Sigmoid colon (tissue), 7 donors: ENCODE results near the gene THRB. TPM values are rescaled to one million over a fixed set of nuclear protein-coding genes. Genes with fewer than 3 reads are reported as not detected.

ENCODE experiments used
- DNase-seq: peaks from one replicate; pipeline ENCODE4 v3.0.0-alpha.2; 2019
- H3K27ac ChIP-seq, 4 donors: fragments of 200-600 bp; sonication (generic); one replicate each; pipeline ENCODE4 v1.5.1; 2016 to 2019; ENCODE audit warnings: mild to moderate bottlenecking in 1 of 4
- H3K27me3 ChIP-seq, 3 donors: fragments of 200-600 bp; sonication (generic); one replicate each; pipeline ENCODE4 v1.5.1; 2019; ENCODE audit warnings: mild to moderate bottlenecking in 1 of 3
- H3K36me3 ChIP-seq, 4 donors: fragments of 200-600 bp; sonication (generic); one replicate each; pipeline ENCODE4 v1.5.1; 2016 to 2019
- H3K4me1 ChIP-seq, 4 donors: fragments of 200-600 bp; sonication (generic); one replicate each; pipeline ENCODE4 v1.5.1; 2017 to 2019
- H3K4me3 ChIP-seq, 4 donors: fragments of 200-600 bp; sonication (generic); one replicate each; pipeline ENCODE4 v1.5.1; 2017 to 2019; ENCODE audit warnings: mild to moderate bottlenecking in 2 of 4, moderate library complexity in 1 of 4
- H3K9me3 ChIP-seq, 4 donors: fragments of 200-600 bp in 3 of 4; sonication (generic) in 3 of 4; one replicate each; pipeline versions ENCODE4 v1.5.1 to v1.6.1; 2013 to 2019
- EP300 ChIP-seq, 4 donors: sonication (generic); formaldehyde crosslinking; IDR thresholded peaks; one replicate each; pipeline ENCODE4 v1.6.1; 2017; ENCODE audit warnings: antibody characterized with exemption in 4 of 4
- POLR2A ChIP-seq, 2 donors: fragments of 450-650 bp; IDR thresholded peaks; one replicate each; pipeline ENCODE4 v1.6.1; 2016; ENCODE audit warnings: antibody characterized with exemption in 2 of 2, mild to moderate bottlenecking in 2 of 2, moderate library complexity in 2 of 2
- POLR2AphosphoS5 ChIP-seq, 4 donors: sonication (generic); formaldehyde crosslinking; IDR thresholded peaks; one replicate each; pipeline ENCODE4 v1.6.1; 2017; ENCODE audit warnings: antibody characterized with exemption in 4 of 4
- WGBS, 2 donors: extraction: QIAGEN DNeasy Blood & Tissue Kit; methylation state at CpG; one replicate each; pipeline ENCODE4 v1.1.7; 2013; 5-methylcytosine and 5-hydroxymethylcytosine counted together
- intact Hi-C: fragments of 100-400 bp; cut with DNase I; formaldehyde crosslinking; loops from one replicate; pipeline ENCODE4 v1.15.1; 2023
- polyA plus RNA-seq, 3 donors: library from polyadenylated mRNA; stranded (reverse); fragments of 200-250 nt; gene quantifications; one replicate each; pipeline ENCODE4 v1.2.3, GENCODE V29; 2013
- total RNA-seq, 4 donors: library from RNA; depleted of rRNA; stranded (reverse); fragments of >200 nt; gene quantifications; one replicate each; pipeline ENCODE4 v1.1.0, GENCODE V29; 2016
- TF ChIP-seq, protein P1 (sequence below), 4 experiments: fragments of 450-650 bp in 3 of 4; fragments of 200-600 bp in 1 of 4; IDR thresholded peaks; one replicate each; pipeline ENCODE4 v1.5.1; 2016 to 2019; ENCODE audit warnings: antibody characterized with exemption in 4 of 4, mild to moderate bottlenecking in 3 of 4, moderate library complexity in 2 of 4
- donor health status: healthy with polysubstance abuse.
- donor health status: Bipolar disorder and iron deficiency.
- donor health status: healthy.

The THRB gene
- total and polyA plus RNA-seq, 7 donors: 7.2 to 49.5 (median 29.7) TPM

DNA sequence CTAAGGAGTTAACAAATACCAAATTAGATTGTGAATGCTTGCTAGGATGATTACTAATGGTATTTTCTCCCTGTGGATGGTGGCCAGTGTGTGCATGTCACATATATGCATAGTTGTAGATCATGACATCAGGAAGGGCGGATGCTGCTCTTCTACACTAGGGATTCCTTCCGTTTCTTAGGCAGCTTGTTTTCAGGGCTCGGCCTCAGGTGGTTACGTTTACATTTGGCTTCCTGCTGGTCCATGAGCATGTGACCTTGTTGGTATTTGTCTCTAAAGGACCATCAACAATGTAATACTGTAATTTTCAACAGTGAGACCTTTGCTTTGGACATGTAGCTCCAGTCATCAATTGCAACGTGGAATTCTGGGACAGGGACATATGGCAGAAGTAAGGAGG, 328.1 kb downstream of the THRB start:
- no peaks in the 10 kb centered on the region for H3K9me3 ChIP-seq
- H3K27ac ChIP-seq: no peak overlapping the region
- H3K36me3 ChIP-seq: no peaks in the 10 kb centered on the region
- peaks cover 0 to 10% (median 3%) of the 10 kb centered on the region in 4 donors for H3K4me1 ChIP-seq
- 91% methylated on average over 5 of the region's 5 CpGs for WGBS, 2 donors
- TF ChIP-seq EP300 (IDR thresholded peaks at IDR 0.05) (no peak), POLR2A (IDR thresholded peaks at IDR 0.05) (no peak), POLR2AphosphoS5 (IDR thresholded peaks at IDR 0.05) (no peak)
- TF ChIP-seq, protein P1, sequence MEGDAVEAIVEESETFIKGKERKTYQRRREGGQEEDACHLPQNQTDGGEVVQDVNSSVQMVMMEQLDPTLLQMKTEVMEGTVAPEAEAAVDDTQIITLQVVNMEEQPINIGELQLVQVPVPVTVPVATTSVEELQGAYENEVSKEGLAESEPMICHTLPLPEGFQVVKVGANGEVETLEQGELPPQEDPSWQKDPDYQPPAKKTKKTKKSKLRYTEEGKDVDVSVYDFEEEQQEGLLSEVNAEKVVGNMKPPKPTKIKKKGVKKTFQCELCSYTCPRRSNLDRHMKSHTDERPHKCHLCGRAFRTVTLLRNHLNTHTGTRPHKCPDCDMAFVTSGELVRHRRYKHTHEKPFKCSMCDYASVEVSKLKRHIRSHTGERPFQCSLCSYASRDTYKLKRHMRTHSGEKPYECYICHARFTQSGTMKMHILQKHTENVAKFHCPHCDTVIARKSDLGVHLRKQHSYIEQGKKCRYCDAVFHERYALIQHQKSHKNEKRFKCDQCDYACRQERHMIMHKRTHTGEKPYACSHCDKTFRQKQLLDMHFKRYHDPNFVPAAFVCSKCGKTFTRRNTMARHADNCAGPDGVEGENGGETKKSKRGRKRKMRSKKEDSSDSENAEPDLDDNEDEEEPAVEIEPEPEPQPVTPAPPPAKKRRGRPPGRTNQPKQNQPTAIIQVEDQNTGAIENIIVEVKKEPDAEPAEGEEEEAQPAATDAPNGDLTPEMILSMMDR (IDR thresholded peaks at IDR 0.05): no peak
- H3K27me3 ChIP-seq: no peaks in the 10 kb centered on the region
- no peak for DNase-seq
- intact Hi-C loops: no loop called here
- no peak overlapping the region for H3K4me3 ChIP-seq

DNA sequence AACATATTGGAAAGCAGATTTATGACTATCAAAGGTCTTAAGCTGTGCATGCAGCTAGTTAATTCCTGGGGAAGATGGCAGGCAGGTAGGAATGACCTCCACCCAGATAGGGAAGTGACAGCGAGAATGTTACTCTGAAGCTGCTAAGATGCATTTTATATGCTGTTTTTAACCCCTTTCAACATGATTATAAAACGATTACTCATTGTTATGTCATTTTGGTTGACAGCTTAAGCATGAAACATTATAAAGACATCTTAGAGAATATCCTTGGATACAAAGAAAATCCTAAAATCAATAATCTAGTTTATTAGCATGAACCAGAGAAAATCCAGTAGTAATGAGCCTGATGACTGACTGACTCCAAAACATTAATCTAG, 329.1 kb downstream of the THRB start:
- no peaks in the 10 kb centered on the region for H3K36me3 ChIP-seq
- TF ChIP-seq POLR2A (IDR thresholded peaks at IDR 0.05): no peak
- no peak for TF ChIP-seq EP300 (IDR thresholded peaks at IDR 0.05)
- TF ChIP-seq POLR2AphosphoS5 (IDR thresholded peaks at IDR 0.05): no peak
- H3K4me3 ChIP-seq: no peak overlapping the region
- DNase-seq: no peak
- peaks cover 0 to 10% (median 7%) of the 10 kb centered on the region in 4 donors for H3K4me1 ChIP-seq
- 81 to 88% methylated on average over 2 of the region's 2 CpGs for WGBS, 2 donors
- H3K27ac ChIP-seq: no peak overlapping the region
- H3K27me3 ChIP-seq: no peaks in the 10 kb centered on the region
- intact Hi-C loops: no loop called here
- H3K9me3 ChIP-seq: no peaks in the 10 kb centered on the region

DNA sequence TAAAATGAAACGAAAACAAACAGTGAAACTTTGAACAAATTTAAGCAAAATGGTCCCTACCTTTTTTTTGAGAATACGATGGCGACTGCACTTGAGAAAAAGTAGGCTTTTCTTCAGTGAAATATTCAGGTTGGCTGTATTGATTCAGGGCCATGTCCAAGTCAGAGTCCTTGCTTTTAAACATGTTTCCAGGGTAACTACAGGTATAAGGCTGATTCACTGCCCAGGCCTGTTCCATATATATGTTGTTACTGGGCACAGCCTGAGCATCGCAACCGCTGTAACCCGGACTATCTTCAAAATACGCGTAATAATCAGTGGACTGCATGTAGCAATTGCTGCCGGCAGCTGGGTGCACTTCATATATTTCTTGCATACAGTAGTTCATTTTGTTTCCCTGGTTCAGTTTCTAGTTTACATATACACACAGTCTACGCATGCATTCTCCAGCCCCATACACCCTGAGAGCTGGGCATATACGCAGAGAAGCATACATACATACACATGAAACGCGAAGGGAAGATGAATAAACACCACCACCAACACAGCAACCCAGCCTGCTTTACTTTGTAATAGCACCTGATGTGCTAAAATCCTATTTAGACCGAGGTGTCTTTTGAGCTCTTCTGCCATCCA, 329.6 kb downstream of the THRB start:
- WGBS, 2 donors: 96 to 97% methylated on average over 14 of the region's 14 CpGs
- H3K4me1 ChIP-seq: peaks cover 0 to 10% (median 7%) of the 10 kb centered on the region in 4 donors

DNA sequence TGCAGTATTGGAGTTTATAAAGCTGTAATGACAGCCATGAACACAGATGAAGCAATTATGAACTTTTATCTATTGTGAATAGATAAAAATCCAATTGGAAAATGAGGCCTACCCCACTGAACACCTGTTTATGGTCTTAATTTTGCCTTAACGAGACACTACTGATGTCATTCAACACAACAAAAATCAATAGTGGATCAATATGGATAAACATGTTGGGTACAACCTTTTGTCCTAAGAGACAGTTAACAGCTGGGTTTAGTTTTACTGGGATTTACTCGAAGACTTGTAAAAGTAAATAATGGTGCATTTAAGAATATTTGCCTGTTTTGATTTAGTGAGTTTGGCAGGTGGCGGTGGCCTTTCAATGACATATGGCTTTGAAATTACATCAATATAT, 331.7 kb downstream of the THRB start:
- H3K27ac ChIP-seq: no peak overlapping the region
- no peaks in the 10 kb centered on the region for H3K27me3 ChIP-seq
- H3K4me1 ChIP-seq: peaks cover 0 to 10% (median 7%) of the 10 kb centered on the region in 4 donors
- no peak for DNase-seq
- no peak overlapping the region for H3K4me3 ChIP-seq
- WGBS, 2 donors: 80 to 82% methylated on average over 3 of the region's 3 CpGs
- TF ChIP-seq, protein P1 (IDR thresholded peaks at IDR 0.05): no peak
- TF ChIP-seq EP300 (IDR thresholded peaks at IDR 0.05): no peak
- TF ChIP-seq POLR2A (IDR thresholded peaks at IDR 0.05): no peak
- no peaks in the 10 kb centered on the region for H3K36me3 ChIP-seq
- intact Hi-C loops: no loop called here
- H3K9me3 ChIP-seq: no peaks in the 10 kb centered on the region

More for the DNA sequence above, 329.6 kb downstream of the THRB start:
- no peak for DNase-seq
- Histone ChIP-seq H3K27me3 (no peaks in the 10 kb centered on the region), H3K36me3 (no peaks in the 10 kb centered on the region), H3K4me3 (no peak overlapping the region), H3K9me3 (no peaks in the 10 kb centered on the region), H3K27ac (no peak overlapping the region)
- intact Hi-C loops: no loop called here
- TF ChIP-seq EP300 (IDR thresholded peaks at IDR 0.05) (no peak), POLR2A (IDR thresholded peaks at IDR 0.05) (no peak), POLR2AphosphoS5 (IDR thresholded peaks at IDR 0.05) (no peak)
- TF ChIP-seq, protein P1 (IDR thresholded peaks at IDR 0.05): no peak

DNA sequence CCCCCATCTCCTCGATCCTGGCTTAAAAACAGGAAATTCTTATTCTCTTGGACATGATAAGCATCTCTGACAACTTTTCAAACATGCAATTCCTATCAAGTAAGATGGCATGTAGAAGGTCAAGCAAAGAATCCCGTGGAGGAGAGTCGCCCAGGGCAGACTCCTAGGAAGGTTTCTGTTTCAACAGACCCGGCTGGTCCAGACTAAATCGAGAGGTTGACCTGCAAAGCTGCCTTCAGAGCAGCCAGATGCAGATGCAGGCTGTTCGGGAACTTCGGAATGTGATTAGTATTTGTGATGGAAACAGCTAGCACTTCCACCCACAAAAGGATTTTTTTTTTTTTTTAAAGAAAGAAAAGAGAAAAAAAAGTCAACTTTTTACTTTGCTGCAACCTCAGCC, 332.8 kb downstream of the THRB start:
- DNase-seq: no peak
- 74 to 83% methylated on average over 7 of the region's 7 CpGs for WGBS, 2 donors
- Histone ChIP-seq H3K36me3 (no peaks in the 10 kb centered on the region), H3K27ac (no peak overlapping the region), H3K4me3 (no peak overlapping the region), H3K4me1 (peaks cover 0 to 8% (median 5%) of the 10 kb centered on the region in 4 donors), H3K27me3 (no peaks in the 10 kb centered on the region), H3K9me3 (no peaks in the 10 kb centered on the region)
- intact Hi-C loops: no loop called here
- no peak for TF ChIP-seq POLR2AphosphoS5 (IDR thresholded peaks at IDR 0.05)
- TF ChIP-seq EP300 (IDR thresholded peaks at IDR 0.05): no peak
